ENCODE data around the gene UNC5C.

Gene UNC5C

GRCh38 chr4:95217197-95217596, 331.6 kb downstream of the UNC5C start:
- no peak for DNase-seq
- in situ Hi-C loops (cut with HindIII; ENCODE audit: low pct_ligation_motif_present, low pct_unique_long_range_greater_than_20kb, low sequenced_read_pairs): no loop called here

GRCh38 chr4:95216636-95217035, 332.1 kb downstream of the UNC5C start:
- in situ Hi-C loops (cut with HindIII; ENCODE audit: low pct_ligation_motif_present, low pct_unique_long_range_greater_than_20kb, low sequenced_read_pairs): no loop called here
- no peak for DNase-seq

- in situ Hi-C loops (cut with HindIII; ENCODE audit: low pct_ligation_motif_present, low pct_unique_long_range_greater_than_20kb, low sequenced_read_pairs): no loop called here
- DNase-seq: no peak
Observed at GRCh38 chr4:95215991-95216605, 332.7 kb downstream of the UNC5C start.

DNA sequence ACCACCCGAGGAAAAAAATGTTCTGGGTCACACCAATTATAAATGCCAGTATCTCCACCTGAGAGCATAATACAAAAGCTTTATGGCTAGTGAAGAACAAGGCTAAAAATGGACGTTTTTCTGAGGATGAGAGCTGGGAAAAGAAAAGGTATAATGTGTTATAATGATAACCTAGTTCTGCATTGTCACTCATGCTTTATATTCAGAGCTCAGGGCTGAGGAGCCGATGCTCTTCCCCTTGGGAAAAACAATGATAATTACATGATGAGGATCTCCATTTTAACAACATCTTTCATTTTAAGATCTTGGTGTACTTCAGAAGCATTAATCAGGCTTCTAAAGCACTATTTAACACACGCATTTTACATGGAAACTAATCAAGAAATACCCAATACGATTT, 333.7 kb downstream of the UNC5C start:
- in situ Hi-C loops (cut with HindIII; ENCODE audit: low pct_ligation_motif_present, low pct_unique_long_range_greater_than_20kb, low sequenced_read_pairs): no loop called here
- no peak for DNase-seq

- in situ Hi-C loops (cut with HindIII; ENCODE audit: low pct_ligation_motif_present, low pct_unique_long_range_greater_than_20kb, low sequenced_read_pairs): no loop called here
- no peak for DNase-seq
Observed at GRCh38 chr4:95214408-95214807, 334.4 kb downstream of the UNC5C start.

GRCh38 chr4:95213366-95213765, 335.4 kb downstream of the UNC5C start:
- in situ Hi-C loops (cut with HindIII; ENCODE audit: low pct_ligation_motif_present, low pct_unique_long_range_greater_than_20kb, low sequenced_read_pairs): no loop called here
- no peak for DNase-seq

GRCh38 chr4:95212692-95213091, 336.1 kb downstream of the UNC5C start:
- in situ Hi-C loops (cut with HindIII; ENCODE audit: low pct_ligation_motif_present, low pct_unique_long_range_greater_than_20kb, low sequenced_read_pairs): no loop called here

GRCh38 chr4:95209927-95210326, 338.8 kb downstream of the UNC5C start:
- in situ Hi-C loops (cut with HindIII; ENCODE audit: low pct_ligation_motif_present, low pct_unique_long_range_greater_than_20kb, low sequenced_read_pairs): no loop called here
- no peak for DNase-seq

More at GRCh38 chr4:95212692-95213091, 336.1 kb downstream of the UNC5C start:
- DNase-seq: no peak

DNA sequence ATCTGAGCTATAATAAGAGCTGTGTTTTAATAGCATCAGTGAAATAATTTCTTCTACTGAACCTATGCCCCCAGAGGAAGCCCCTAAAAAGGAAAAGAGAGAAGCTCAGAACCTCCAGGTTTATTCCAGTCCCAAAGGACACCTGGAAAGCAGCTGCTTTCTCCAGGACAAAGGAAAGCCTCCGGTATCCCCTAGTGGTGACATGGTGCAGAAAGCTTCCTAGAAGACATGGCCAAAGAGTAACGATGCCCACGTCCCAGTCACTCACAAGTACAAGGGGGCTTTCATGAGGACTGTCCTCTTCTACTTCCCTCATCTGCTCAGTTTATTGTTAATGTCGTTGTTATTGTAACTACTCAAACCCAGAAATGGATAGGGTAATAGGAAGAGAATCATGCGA, 343.9 kb downstream of the UNC5C start:
- DNase-seq: peak; percentile 2
- in situ Hi-C loops (cut with HindIII; ENCODE audit: low pct_ligation_motif_present, low pct_unique_long_range_greater_than_20kb, low sequenced_read_pairs): no loop called here

DNA sequence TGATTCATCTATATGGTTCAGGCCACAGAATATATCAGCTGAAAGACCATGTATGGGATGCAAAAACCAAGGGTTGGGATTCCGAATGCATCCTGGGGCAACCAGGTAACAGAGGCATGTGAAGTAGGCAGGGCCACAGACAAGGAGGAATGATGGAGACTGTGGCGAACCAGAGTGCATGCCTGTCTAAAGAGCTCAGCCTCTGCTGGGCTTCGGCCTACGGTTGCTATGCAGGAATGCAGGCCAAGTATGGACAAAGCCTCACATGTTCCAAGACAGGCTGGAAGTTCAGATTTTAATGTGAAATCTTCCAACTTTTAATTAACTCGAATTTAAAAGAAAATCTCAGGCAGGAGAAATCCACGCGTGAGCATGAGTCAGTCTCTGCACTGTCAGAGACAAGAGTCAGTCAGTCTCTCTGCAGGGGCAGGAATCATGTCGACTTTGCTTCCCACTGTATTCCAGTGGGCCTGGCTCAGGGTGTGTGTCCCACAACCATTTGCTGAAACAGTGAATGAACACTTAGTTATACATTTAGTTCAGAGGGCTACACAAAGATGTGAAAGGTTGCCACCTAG, 344.4 kb downstream of the UNC5C start:
- in situ Hi-C loops (cut with HindIII; ENCODE audit: low pct_ligation_motif_present, low pct_unique_long_range_greater_than_20kb, low sequenced_read_pairs): no loop called here

DNA sequence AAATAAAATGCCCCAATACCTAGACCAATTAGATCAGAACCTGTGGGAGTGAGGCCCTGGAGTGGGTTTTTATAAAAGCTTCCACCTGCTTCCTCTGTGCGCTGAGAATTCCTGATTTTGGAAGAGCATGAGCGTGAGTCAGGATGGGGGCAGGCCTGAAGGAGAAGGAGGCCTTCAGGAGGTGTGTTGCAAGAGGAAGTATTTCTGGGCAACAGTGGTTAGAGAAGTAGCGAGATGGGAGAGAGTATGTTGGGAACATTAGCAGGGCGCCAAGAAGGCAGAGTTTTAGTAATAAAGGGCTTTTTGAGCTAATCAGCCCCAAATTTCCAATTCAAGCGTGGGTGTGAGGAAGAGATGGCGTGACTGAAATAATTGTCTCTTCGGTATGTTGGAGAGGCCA, 349.8 kb downstream of the UNC5C start:
- in situ Hi-C loops (cut with HindIII; ENCODE audit: low pct_ligation_motif_present, low pct_unique_long_range_greater_than_20kb, low sequenced_read_pairs): no loop called here
- DNase-seq: no peak

More for the DNA sequence above, 344.4 kb downstream of the UNC5C start:
- DNase-seq: no peak

DNA sequence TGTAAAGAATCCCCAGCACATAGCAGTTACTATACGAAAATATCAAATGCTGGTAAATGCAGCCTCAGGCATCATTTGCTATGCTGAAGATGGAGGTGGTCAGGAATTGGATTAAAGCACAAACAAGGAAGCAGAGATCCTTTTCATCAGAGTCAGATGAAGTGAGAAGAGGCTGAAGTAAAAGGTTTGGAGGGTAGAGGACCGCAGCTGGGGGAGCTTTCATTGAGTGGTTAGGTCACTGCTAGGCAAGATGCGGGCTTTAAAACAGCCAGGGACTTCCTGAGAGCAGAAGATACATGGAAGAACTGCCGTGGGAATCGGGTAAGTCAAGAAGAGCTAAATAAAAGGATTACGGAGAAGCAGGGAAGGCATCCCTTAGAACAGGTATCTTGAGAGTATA, 351.4 kb downstream of the UNC5C start:
- DNase-seq: no peak
- in situ Hi-C loops (cut with HindIII; ENCODE audit: low pct_ligation_motif_present, low pct_unique_long_range_greater_than_20kb, low sequenced_read_pairs): no loop called here

- DNase-seq: no peak
- in situ Hi-C loops (cut with HindIII; ENCODE audit: low pct_ligation_motif_present, low pct_unique_long_range_greater_than_20kb, low sequenced_read_pairs): no loop called here
Observed at GRCh38 chr4:95193391-95194224, 355.2 kb downstream of the UNC5C start.

DNA sequence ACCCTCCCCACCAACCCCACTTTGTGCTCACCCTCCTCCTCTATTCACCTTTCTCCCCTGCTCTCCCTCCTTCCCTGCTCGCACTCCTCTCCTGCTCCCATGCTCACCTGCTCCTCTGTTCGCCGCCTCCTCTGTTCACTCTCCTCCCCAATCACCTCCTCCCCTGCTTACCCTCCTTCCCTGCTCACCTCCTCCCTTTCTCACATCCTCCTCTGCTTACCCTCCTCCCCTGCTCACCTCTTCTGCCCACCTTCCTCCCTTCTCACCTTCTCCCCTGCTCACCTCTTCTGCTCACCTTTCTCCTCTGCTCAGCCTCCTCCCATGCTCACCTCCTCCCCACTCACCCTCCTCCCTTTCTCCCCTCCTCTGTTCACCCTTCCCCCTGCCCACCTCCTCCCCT, 357.2 kb downstream of the UNC5C start:
- in situ Hi-C loops (cut with HindIII; ENCODE audit: low pct_ligation_motif_present, low pct_unique_long_range_greater_than_20kb, low sequenced_read_pairs): no loop called here
- DNase-seq: no peak

DNA sequence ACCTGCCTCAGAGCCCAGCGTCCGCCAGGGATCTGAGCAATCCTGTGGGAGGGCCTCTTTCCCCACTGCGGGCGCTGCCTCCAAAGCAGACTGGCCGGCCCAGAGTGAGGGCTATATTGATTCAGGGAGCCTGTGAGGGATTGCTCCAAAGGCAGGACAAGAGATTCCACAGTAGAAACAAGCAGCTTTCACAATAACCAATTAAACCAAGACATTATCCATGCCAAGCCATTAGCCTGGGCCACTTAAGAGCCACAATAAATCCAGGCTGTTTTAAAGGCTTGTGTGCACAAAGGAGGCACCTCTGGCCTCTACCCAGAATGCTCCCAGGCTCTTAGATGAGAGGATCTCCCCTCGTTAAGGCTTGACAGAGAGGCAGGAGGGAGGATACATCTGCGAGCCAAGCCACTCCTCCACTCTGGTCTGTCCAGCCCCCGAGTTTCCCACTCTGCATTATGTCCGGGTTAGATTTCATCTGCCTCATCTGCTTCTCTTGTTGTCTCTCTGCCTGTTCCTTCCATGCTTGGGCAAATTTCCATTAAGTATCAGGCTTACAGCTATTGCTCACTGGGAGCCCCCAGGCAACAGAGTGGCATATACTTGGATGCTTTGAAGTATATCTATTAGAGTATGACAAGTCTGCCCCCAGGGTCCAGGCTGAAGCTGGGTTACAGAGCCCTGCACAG, 357.9 kb downstream of the UNC5C start:
- in situ Hi-C loops (cut with HindIII; ENCODE audit: low pct_ligation_motif_present, low pct_unique_long_range_greater_than_20kb, low sequenced_read_pairs): no loop called here
- no peak for DNase-seq

DNA sequence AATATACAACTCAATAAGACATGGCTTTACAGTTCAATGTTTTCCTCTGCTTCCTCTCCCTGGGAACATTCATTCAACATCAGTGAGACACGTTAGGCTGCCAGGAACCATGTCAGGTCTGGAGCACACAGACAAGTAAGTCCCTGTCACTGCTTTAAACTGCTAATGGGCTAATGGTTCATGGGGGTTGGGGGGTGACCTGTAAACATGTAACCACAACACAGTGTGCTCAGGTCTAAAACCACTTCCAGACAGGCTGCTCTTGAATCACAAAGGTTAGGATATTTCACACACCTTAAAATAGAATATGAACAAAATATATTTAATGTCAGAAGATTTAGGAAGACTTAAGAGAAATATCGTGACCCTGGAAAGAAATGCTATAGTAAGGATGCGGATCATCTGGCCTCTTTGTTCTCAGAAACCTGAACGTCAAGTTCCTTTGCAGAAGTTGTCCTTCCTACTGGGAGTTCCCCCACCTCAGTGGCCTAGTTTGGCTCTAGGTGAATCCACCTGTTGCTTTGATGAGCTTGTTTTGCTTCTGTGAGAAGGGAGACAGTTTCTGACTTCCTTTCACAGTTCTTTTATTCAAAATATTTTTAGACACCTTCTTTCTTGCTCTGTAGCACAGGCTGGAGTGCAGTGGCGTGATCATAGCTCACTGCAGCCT, 359.9 kb downstream of the UNC5C start:
- DNase-seq: no peak
- in situ Hi-C loops (cut with HindIII; ENCODE audit: low pct_ligation_motif_present, low pct_unique_long_range_greater_than_20kb, low sequenced_read_pairs): no loop called here

GRCh38 chr4:95186666-95187065, 362.1 kb downstream of the UNC5C start:
- no peak for DNase-seq
- in situ Hi-C loops (cut with HindIII; ENCODE audit: low pct_ligation_motif_present, low pct_unique_long_range_greater_than_20kb, low sequenced_read_pairs): no loop called here

DNA sequence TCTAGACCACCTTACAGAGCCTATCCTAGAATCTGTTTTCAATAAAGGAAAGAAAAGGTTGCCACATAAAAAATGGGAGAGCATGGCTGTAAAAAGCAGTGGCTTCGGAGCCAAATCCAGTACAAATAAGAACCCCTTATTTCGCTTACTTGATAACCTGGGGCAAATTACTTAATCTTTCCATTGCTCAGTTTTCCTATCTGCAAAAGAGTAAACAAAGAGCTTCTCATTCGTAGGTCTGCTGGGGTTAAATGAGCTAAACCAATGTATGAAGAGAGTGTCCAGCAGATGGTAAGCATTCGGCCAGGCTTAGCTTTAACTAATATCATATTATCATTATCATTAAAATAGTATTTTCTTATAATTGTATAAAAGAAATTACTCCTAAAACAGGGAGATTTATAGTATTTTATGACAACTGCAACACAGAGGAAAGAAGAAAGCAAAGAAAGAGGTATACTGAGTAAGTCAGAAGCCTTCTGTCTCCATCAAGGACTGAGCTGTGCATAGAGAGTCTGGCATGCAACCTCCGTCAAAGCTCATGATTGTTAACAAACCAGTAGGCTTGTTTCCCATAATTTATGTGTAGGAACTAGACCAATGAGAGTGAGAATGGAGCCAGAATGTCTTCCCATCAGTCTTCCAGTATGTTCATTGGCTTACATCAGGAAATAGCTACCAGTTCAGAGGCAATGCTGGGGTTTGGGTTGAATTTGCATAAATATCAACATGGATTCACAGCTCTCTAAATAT, 364.9 kb downstream of the UNC5C start:
- in situ Hi-C loops (cut with HindIII; ENCODE audit: low pct_ligation_motif_present, low pct_unique_long_range_greater_than_20kb, low sequenced_read_pairs): no loop called here
- DNase-seq: no peak

Measured in ACHN (cell line).